ENCODE data around the gene HPS1. TPM values are rescaled to one million over a fixed set of nuclear protein-coding genes. Genes with fewer than 3 reads are reported as not detected.
A peak's percentile ranks its signal among the peaks of the same experiment; 100 is the strongest.

The HPS1 gene
- total RNA-seq, 2 experiments from 2014 or later: 51.9 to 53.2 TPM

- no peak for ATAC-seq
- intact Hi-C loops (cut with DNase I, micrococcal nuclease): no loop called here
- CTCF ChIA-PET: interaction anchor here (0.7 to 0.8 kb wide), 2 partner anchors 27 to 42 kb away, joined by 3 to 4 read pairs; no protein-coding TSS in a partner anchor
- POLR2A ChIA-PET: no interaction called here
- Mint-ChIP-seq H3K27me3 (peaks cover 10% of the 10 kb centered on the region), H3K9me3 (ENCODE audit: low read depth) (no peaks in the 10 kb centered on the region), H3K4me1 (peaks cover 6% of the 10 kb centered on the region), H3K36me3 (ENCODE audit: low read depth) (no peaks in the 10 kb centered on the region), H3K27ac (no peak overlapping the region), H3K4me3 (no peak overlapping the region)
- no peak for DNase-seq
These were observed 16.3 kb upstream of the HPS1 start for GRCh38 chr10:98463016-98463415.

- Mint-ChIP-seq H3K27me3 (peaks cover 9% of the 10 kb centered on the region), H3K4me3 (no peak overlapping the region), H3K36me3 (ENCODE audit: low read depth) (no peaks in the 10 kb centered on the region), H3K27ac (no peak overlapping the region), H3K4me1 (no peaks in the 10 kb centered on the region), H3K9me3 (ENCODE audit: low read depth) (no peaks in the 10 kb centered on the region)
- ChIA-PET POLR2A (no interaction called here), CTCF (interaction anchor here (0.8 kb wide), 1 partner anchor 783 kb away, joined by 3 read pairs; no protein-coding TSS in a partner anchor)
- ATAC-seq: no peak
- DNase-seq: no peak
- intact Hi-C loops (cut with DNase I, micrococcal nuclease): no loop called here
These were observed 14.7 kb upstream of the HPS1 start for GRCh38 chr10:98461500-98461842.

- intact Hi-C loops (cut with DNase I, micrococcal nuclease): no loop called here
- ChIA-PET CTCF (interaction anchor here (0.8 kb wide), 1 partner anchor 783 kb away, joined by 3 read pairs; no protein-coding TSS in a partner anchor), POLR2A (no interaction called here)
- no peaks in the 10 kb centered on the region for H3K9me3 Mint-ChIP-seq (ENCODE audit: low read depth)
- ATAC-seq (peak; percentile 26), DNase-seq (no peak)
- no peak overlapping the region for H3K27ac Mint-ChIP-seq
- no peaks in the 10 kb centered on the region for H3K4me1 Mint-ChIP-seq
- H3K27me3 Mint-ChIP-seq: peaks cover 7% of the 10 kb centered on the region
- no peak overlapping the region for H3K4me3 Mint-ChIP-seq
- no peaks in the 10 kb centered on the region for H3K36me3 Mint-ChIP-seq (ENCODE audit: low read depth)
These were observed 14.2 kb upstream of the HPS1 start for GRCh38 chr10:98460837-98461499.

GRCh38 chr10:98458809-98459784, 12.4 kb upstream of the HPS1 start:
- Mint-ChIP-seq H3K4me3 (no peak overlapping the region), H3K4me1 (no peaks in the 10 kb centered on the region), H3K36me3 (ENCODE audit: low read depth) (no peaks in the 10 kb centered on the region), H3K27ac (no peak overlapping the region), H3K9me3 (ENCODE audit: low read depth) (no peaks in the 10 kb centered on the region), H3K27me3 (peaks cover 6% of the 10 kb centered on the region)
- ChIA-PET CTCF (interaction anchor here (0.8 kb wide), 1 partner anchor 731 kb away, joined by 3 read pairs; no protein-coding TSS in a partner anchor), POLR2A (no interaction called here)
- intact Hi-C loops (cut with DNase I, micrococcal nuclease): no loop called here
- ATAC-seq (no peak), DNase-seq (no peak)

GRCh38 chr10:98457721-98458120, 11.0 kb upstream of the HPS1 start:
- CTCF ChIA-PET: interaction anchor here (1.4 kb wide), 1 partner anchor 9 kb away, joined by 7 read pairs; no protein-coding TSS in a partner anchor

GRCh38 chr10:98456686-98457482, 10.1 kb upstream of the HPS1 start:
- ChIA-PET CTCF (interaction anchor here (1.1 to 1.4 kb wide), 2 partner anchors 10 kb away, joined by 3 to 7 read pairs; no protein-coding TSS in a partner anchor), POLR2A (no interaction called here)
- Mint-ChIP-seq H3K4me1 (no peaks in the 10 kb centered on the region), H3K9me3 (ENCODE audit: low read depth) (no peaks in the 10 kb centered on the region), H3K4me3 (no peak overlapping the region), H3K27ac (no peak overlapping the region), H3K27me3 (peaks cover 12% of the 10 kb centered on the region), H3K36me3 (ENCODE audit: low read depth) (no peaks in the 10 kb centered on the region)
- no peak for ATAC-seq
- intact Hi-C loops (cut with DNase I, micrococcal nuclease): no loop called here
- DNase-seq: no peak

More at GRCh38 chr10:98457721-98458120, 11.0 kb upstream of the HPS1 start:
- no peak for DNase-seq
- Mint-ChIP-seq H3K4me3 (no peak overlapping the region), H3K36me3 (ENCODE audit: low read depth) (no peaks in the 10 kb centered on the region), H3K4me1 (no peaks in the 10 kb centered on the region), H3K27me3 (peaks cover 8% of the 10 kb centered on the region), H3K27ac (no peak overlapping the region), H3K9me3 (ENCODE audit: low read depth) (no peaks in the 10 kb centered on the region)
- intact Hi-C loops (cut with DNase I, micrococcal nuclease): no loop called here
- POLR2A ChIA-PET: no interaction called here
- no peak for ATAC-seq

GRCh38 chr10:98456043-98456570, 9.4 kb upstream of the HPS1 start:
- no peak for DNase-seq
- H3K4me3 Mint-ChIP-seq: no peak overlapping the region
- H3K36me3 Mint-ChIP-seq (ENCODE audit: low read depth): no peaks in the 10 kb centered on the region
- no peak for ATAC-seq
- no peaks in the 10 kb centered on the region for H3K4me1 Mint-ChIP-seq
- no peaks in the 10 kb centered on the region for H3K9me3 Mint-ChIP-seq (ENCODE audit: low read depth)
- CTCF ChIA-PET: interaction anchor here (1.1 kb wide), 1 partner anchor 11 kb away, joined by 3 read pairs; no protein-coding TSS in a partner anchor
- peaks cover 14% of the 10 kb centered on the region for H3K27me3 Mint-ChIP-seq
- H3K27ac Mint-ChIP-seq: no peak overlapping the region
- intact Hi-C loops (cut with DNase I, micrococcal nuclease): no loop called here
- POLR2A ChIA-PET: no interaction called here

- Mint-ChIP-seq H3K36me3 (ENCODE audit: low read depth) (no peaks in the 10 kb centered on the region), H3K27me3 (peaks cover 18% of the 10 kb centered on the region), H3K4me3 (no peak overlapping the region), H3K27ac (no peak overlapping the region), H3K9me3 (ENCODE audit: low read depth) (no peaks in the 10 kb centered on the region), H3K4me1 (no peaks in the 10 kb centered on the region)
- POLR2A ChIA-PET: no interaction called here
- no peak for ATAC-seq
- intact Hi-C loops (cut with DNase I, micrococcal nuclease): no loop called here
- no peak for DNase-seq
- CTCF ChIA-PET: no interaction called here
These were observed 7.0 kb upstream of the HPS1 start for GRCh38 chr10:98453729-98454128.

- Mint-ChIP-seq H3K9me3 (ENCODE audit: low read depth) (no peaks in the 10 kb centered on the region), H3K27me3 (peaks cover 13% of the 10 kb centered on the region), H3K36me3 (ENCODE audit: low read depth) (no peaks in the 10 kb centered on the region), H3K4me1 (peaks cover 10% of the 10 kb centered on the region), H3K27ac (no peak overlapping the region), H3K4me3 (no peak overlapping the region)
- ChIA-PET POLR2A (no interaction called here), CTCF (no interaction called here)
- no peak for DNase-seq
- ATAC-seq: no peak
- intact Hi-C loops (cut with DNase I, micrococcal nuclease): no loop called here
These were observed 3.9 kb upstream of the HPS1 start for GRCh38 chr10:98450618-98451017.

- H3K27ac Mint-ChIP-seq: no peak overlapping the region
- H3K4me1 Mint-ChIP-seq: peaks cover 23% of the 10 kb centered on the region
- ChIA-PET CTCF (no interaction called here), POLR2A (no interaction called here)
- intact Hi-C loops (cut with DNase I, micrococcal nuclease): loop anchor here in 1 of 2 experiments (5.0 to 10.0 kb wide), 2 partner anchors 983 to 1176 kb away; partner anchors contain the start of genes GOT1 and SLC25A28
- no peaks in the 10 kb centered on the region for H3K9me3 Mint-ChIP-seq (ENCODE audit: low read depth)
- H3K4me3 Mint-ChIP-seq: no peak overlapping the region
- ATAC-seq (no peak), DNase-seq (no peak)
- peaks cover 13% of the 10 kb centered on the region for H3K27me3 Mint-ChIP-seq
- peaks cover 9% of the 10 kb centered on the region for H3K36me3 Mint-ChIP-seq (ENCODE audit: low read depth)
These were observed 2.6 kb upstream of the HPS1 start for GRCh38 chr10:98449287-98449686.

Data from activated CD4-positive, alpha-beta T cell treated with anti-CD3 and anti-CD28 coated beads for 36 hours (primary cell).